Nephron (organoid): Measurements from ENCODE around the gene MEI1.

Experiments
- H3K27ac Mint-ChIP-seq, 3 experiments: 2 replicates each; pipeline ENCODE4 v1.8.0; 2020; ENCODE audit warnings: mixed read lengths in 3 of 3, mild to moderate bottlenecking in 2 of 3, moderate library complexity in 1 of 3
- H3K27me3 Mint-ChIP-seq: 2 replicates; pipeline ENCODE4 v1.8.0; 2021; ENCODE audit warnings: low read depth, mild to moderate bottlenecking, moderate library complexity, mixed read lengths
- H3K36me3 Mint-ChIP-seq: 2 replicates; pipeline ENCODE4 v1.8.0; 2020; ENCODE audit warnings: low read depth, mixed read lengths
- H3K4me1 Mint-ChIP-seq: 2 replicates; pipeline ENCODE4 v1.8.0; 2020; ENCODE audit warnings: mixed read lengths
- H3K4me3 Mint-ChIP-seq, 3 experiments: 2 replicates each; pipeline ENCODE4 v1.8.0; 2020; ENCODE audit warnings: mild to moderate bottlenecking in 3 of 3, mixed read lengths in 3 of 3, moderate library complexity in 2 of 3
- H3K9me3 Mint-ChIP-seq: 2 replicates; pipeline ENCODE4 v1.8.0; 2020; ENCODE audit warnings: mixed read lengths
- CTCF ChIP-seq, 3 experiments: fragments of 200-600 bp; sonication (generic); IDR thresholded peaks; one replicate each; pipeline ENCODE4 v1.5.0; 2021; ENCODE audit warnings: antibody characterized with exemption in 3 of 3; ENCODE audit not compliant: unreplicated experiment in 3 of 3

MEI1 gene

GRCh38 chr22:41772198-41772597, 72.9 kb downstream of the MEI1 start:
- H3K4me3 Mint-ChIP-seq, result no peak overlapping the region
- no peaks in the 10 kb centered on the region for H3K36me3 Mint-ChIP-seq
- H3K9me3 Mint-ChIP-seq, result no peaks in the 10 kb centered on the region

GRCh38 chr22:41772645-41773044, 73.3 kb downstream of the MEI1 start:
- H3K27ac Mint-ChIP-seq, result no peak overlapping the region
- no peak overlapping the region for H3K4me3 Mint-ChIP-seq
- TF ChIP-seq CTCF (IDR thresholded peaks at IDR 0.05; ENCODE audit: unreplicated experiment in 3 of 3), result no peak
- no peaks in the 10 kb centered on the region for H3K9me3 Mint-ChIP-seq
- H3K36me3 Mint-ChIP-seq, result no peaks in the 10 kb centered on the region
- H3K4me1 Mint-ChIP-seq, result no peaks in the 10 kb centered on the region
- H3K27me3 Mint-ChIP-seq, result peaks cover 3% of the 10 kb centered on the region

More at GRCh38 chr22:41772198-41772597, 72.9 kb downstream of the MEI1 start:
- TF ChIP-seq CTCF (IDR thresholded peaks at IDR 0.05; ENCODE audit: unreplicated experiment in 3 of 3), result no peak
- Mint-ChIP-seq H3K27ac (no peak overlapping the region), H3K4me1 (no peaks in the 10 kb centered on the region), H3K27me3 (peaks cover under 1% of the 10 kb centered on the region)

- no peaks in the 10 kb centered on the region for H3K4me1 Mint-ChIP-seq
- no peak overlapping the region for H3K27ac Mint-ChIP-seq
- H3K9me3 Mint-ChIP-seq, result no peaks in the 10 kb centered on the region
- peaks cover 3% of the 10 kb centered on the region for H3K27me3 Mint-ChIP-seq
- no peak overlapping the region for H3K4me3 Mint-ChIP-seq
- no peak for TF ChIP-seq CTCF (IDR thresholded peaks at IDR 0.05; ENCODE audit: unreplicated experiment in 3 of 3)
- no peaks in the 10 kb centered on the region for H3K36me3 Mint-ChIP-seq
These were observed 76.0 kb downstream of the MEI1 start for GRCh38 chr22:41775338-41775737.

DNA sequence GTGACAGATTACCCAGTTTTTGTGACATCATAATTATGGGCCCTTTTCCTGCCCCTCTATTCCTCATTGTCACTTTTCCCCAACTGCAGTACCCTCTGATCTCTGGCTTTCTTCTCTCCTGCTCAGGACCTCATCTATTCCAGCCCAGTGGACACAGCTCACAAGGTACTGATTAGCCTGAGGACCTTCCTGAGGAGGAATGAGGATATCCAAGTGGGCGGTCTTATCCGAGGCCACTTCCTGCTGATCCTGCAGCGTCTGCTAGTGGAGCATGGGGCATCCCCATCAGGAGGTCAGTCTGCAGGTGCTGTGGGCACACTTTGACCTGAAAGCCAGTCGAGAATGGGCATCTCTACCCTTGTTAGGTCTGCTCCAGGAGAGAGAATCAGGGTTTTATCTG, 76.7 kb downstream of the MEI1 start:
- Mint-ChIP-seq H3K9me3 (no peaks in the 10 kb centered on the region), H3K27me3 (peaks cover 3% of the 10 kb centered on the region), H3K27ac (no peak overlapping the region), H3K36me3 (no peaks in the 10 kb centered on the region), H3K4me1 (no peaks in the 10 kb centered on the region), H3K4me3 (no peak overlapping the region)
- no peak for TF ChIP-seq CTCF (IDR thresholded peaks at IDR 0.05; ENCODE audit: unreplicated experiment in 3 of 3)

- no peaks in the 10 kb centered on the region for H3K36me3 Mint-ChIP-seq
- no peak for TF ChIP-seq CTCF (IDR thresholded peaks at IDR 0.05; ENCODE audit: unreplicated experiment in 3 of 3)
- no peaks in the 10 kb centered on the region for H3K4me1 Mint-ChIP-seq
- H3K27me3 Mint-ChIP-seq, result peaks cover 3% of the 10 kb centered on the region
- H3K4me3 Mint-ChIP-seq, result no peak overlapping the region
- no peaks in the 10 kb centered on the region for H3K9me3 Mint-ChIP-seq
- no peak overlapping the region for H3K27ac Mint-ChIP-seq
These were observed 77.1 kb downstream of the MEI1 start for GRCh38 chr22:41776381-41776780.

- Mint-ChIP-seq H3K27ac (no peak overlapping the region), H3K36me3 (no peaks in the 10 kb centered on the region), H3K27me3 (peaks cover 3% of the 10 kb centered on the region), H3K9me3 (no peaks in the 10 kb centered on the region), H3K4me3 (no peak overlapping the region), H3K4me1 (no peaks in the 10 kb centered on the region)
- no peak for TF ChIP-seq CTCF (IDR thresholded peaks at IDR 0.05; ENCODE audit: unreplicated experiment in 3 of 3)
These were observed 78.6 kb downstream of the MEI1 start for GRCh38 chr22:41777749-41778425.
